HEK293T (cell line): ENCODE data around the gene SH3RF3.

Source experiments
- CTCF ChIA-PET: fragments of 350-600 bp; formaldehyde crosslinking; extraction: SDS; loops from one replicate; lab custom pipeline; 2021; ENCODE audit warnings: antibody characterized with exemption, inconsistent platforms; lab: Yijun Ruan, JAX
- POLR2A ChIA-PET: fragments of 350-600 bp; formaldehyde crosslinking; extraction: SDS; loops from one replicate; lab custom pipeline; 2020; ENCODE audit warnings: antibody characterized with exemption, inconsistent platforms; lab: Yijun Ruan, JAX
- DNase-seq: peaks from one replicate; pipeline ENCODE4 v3.0.0; 2012; ENCODE audit warnings: mixed read lengths; ENCODE audit errors: extremely low spot score
- ARNT ChIP-seq: fragments of 450-650 bp; IDR thresholded peaks from 2 replicates; pipeline ENCODE4 v1.6.1; 2017; ENCODE audit warnings: mild to moderate bottlenecking
- BHLHE40 ChIP-seq: fragments of 450-650 bp; IDR thresholded peaks from 2 replicates; pipeline ENCODE4 v1.6.1; 2016; ENCODE audit warnings: mild to moderate bottlenecking, moderate library complexity, borderline replicate concordance
- CTBP1 ChIP-seq: fragments of 450-650 bp; IDR thresholded peaks from 2 replicates; pipeline ENCODE4 v1.6.1; 2016; ENCODE audit warnings: borderline replicate concordance
- ELF4 ChIP-seq: fragments of 450-650 bp; IDR thresholded peaks from 2 replicates; pipeline ENCODE4 v1.6.1; 2017; ENCODE audit warnings: antibody characterized with exemption
- FOXA1 ChIP-seq: fragments of 450-650 bp; IDR thresholded peaks from 2 replicates; pipeline ENCODE4 v1.6.1; 2016; ENCODE audit warnings: mild to moderate bottlenecking
- FOXK2 ChIP-seq: fragments of 450-650 bp; IDR thresholded peaks from 2 replicates; pipeline ENCODE4 v1.6.1; 2016; ENCODE audit warnings: mild to moderate bottlenecking
- FOXM1 ChIP-seq: fragments of 450-650 bp; IDR thresholded peaks from 2 replicates; pipeline ENCODE4 v1.6.1; 2017; ENCODE audit warnings: mild to moderate bottlenecking, borderline replicate concordance
- HDGF ChIP-seq: fragments of 450-650 bp; IDR thresholded peaks from 2 replicates; pipeline ENCODE4 v1.6.1; 2017; ENCODE audit warnings: antibody characterized with exemption, borderline replicate concordance
- L3MBTL2 ChIP-seq: fragments of 450-650 bp; conservative IDR thresholded peaks from 2 replicates; pipeline ENCODE4 v1.6.1; 2016; ENCODE audit warnings: mild to moderate bottlenecking
- LEF1 ChIP-seq: fragments of 450-650 bp; IDR thresholded peaks from 2 replicates; pipeline ENCODE4 v1.6.1; 2017; ENCODE audit warnings: mild to moderate bottlenecking, borderline replicate concordance
- NFRKB ChIP-seq: fragments of 450-650 bp; IDR thresholded peaks from 2 replicates; pipeline ENCODE4 v1.6.1; 2016; ENCODE audit warnings: mild to moderate bottlenecking, moderate library complexity
- SP1 ChIP-seq: fragments of 450-650 bp; IDR thresholded peaks from 2 replicates; pipeline ENCODE4 v1.6.1; 2017
- SUZ12 ChIP-seq: fragments of 450-650 bp; IDR thresholded peaks from 2 replicates; pipeline ENCODE4 v1.6.1; 2016; ENCODE audit warnings: mild to moderate bottlenecking
- TARDBP ChIP-seq: fragments of 450-650 bp; IDR thresholded peaks from 2 replicates; pipeline ENCODE4 v1.6.1; 2016
- ZNF384 ChIP-seq: fragments of 450-650 bp; IDR thresholded peaks from 2 replicates; pipeline ENCODE4 v1.6.1; 2016
- TF ChIP-seq, protein P1 (sequence below): fragments of 450-650 bp; IDR thresholded peaks from 2 replicates; pipeline ENCODE4 v1.6.1; 2016

The SH3RF3 gene

DNA sequence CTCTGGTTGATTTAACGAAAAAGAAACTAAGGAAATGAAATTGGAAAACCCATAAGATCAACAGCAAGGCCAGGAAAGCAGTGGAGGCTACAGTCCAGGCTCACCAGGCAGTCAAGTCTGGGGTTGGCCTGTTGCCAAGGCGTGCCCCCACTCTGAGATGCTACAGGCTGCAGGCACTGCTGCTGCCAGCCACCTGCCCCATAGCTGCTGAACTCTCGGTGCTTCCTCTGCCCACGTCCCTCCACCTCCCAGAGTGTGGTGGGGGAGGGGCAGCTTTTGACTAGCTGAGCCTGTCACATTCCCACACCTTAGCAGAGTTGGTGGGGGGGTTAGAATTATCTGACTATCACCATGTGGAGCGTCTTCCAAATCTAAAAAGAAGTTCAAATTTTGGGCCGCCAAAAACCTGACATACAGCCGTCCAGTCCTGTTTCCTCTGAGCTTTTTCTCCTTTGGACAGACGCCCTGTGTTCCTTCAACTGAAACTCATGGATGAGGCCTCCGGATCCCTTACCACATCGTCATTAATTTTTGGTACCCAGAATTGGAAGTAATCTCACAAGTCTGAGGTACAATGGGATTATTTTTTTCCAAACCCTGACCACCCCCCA, 3.9 kb upstream of the SH3RF3 start:
- DNase-seq = no peak
- no peak for TF ChIP-seq FOXA1
- no peak for TF ChIP-seq ZNF384
- no peak for TF ChIP-seq FOXM1
- no peak for TF ChIP-seq SP1
- TF ChIP-seq TARDBP = no peak
- TF ChIP-seq LEF1 = no peak
- no peak for TF ChIP-seq L3MBTL2
- TF ChIP-seq BHLHE40 = no peak
- no peak for TF ChIP-seq CTBP1
- TF ChIP-seq NFRKB = no peak
- no peak for TF ChIP-seq FOXK2
- TF ChIP-seq, protein P1, sequence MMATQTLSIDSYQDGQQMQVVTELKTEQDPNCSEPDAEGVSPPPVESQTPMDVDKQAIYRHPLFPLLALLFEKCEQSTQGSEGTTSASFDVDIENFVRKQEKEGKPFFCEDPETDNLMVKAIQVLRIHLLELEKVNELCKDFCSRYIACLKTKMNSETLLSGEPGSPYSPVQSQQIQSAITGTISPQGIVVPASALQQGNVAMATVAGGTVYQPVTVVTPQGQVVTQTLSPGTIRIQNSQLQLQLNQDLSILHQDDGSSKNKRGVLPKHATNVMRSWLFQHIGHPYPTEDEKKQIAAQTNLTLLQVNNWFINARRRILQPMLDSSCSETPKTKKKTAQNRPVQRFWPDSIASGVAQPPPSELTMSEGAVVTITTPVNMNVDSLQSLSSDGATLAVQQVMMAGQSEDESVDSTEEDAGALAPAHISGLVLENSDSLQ = no peak
- TF ChIP-seq SUZ12 = no peak
- TF ChIP-seq ARNT = no peak
- ChIA-PET POLR2A (no interaction called here), CTCF (interaction anchor here (1.0 kb wide), 1 partner anchor 385 kb away, joined by 3 read pairs; no protein-coding TSS in a partner anchor)

DNA sequence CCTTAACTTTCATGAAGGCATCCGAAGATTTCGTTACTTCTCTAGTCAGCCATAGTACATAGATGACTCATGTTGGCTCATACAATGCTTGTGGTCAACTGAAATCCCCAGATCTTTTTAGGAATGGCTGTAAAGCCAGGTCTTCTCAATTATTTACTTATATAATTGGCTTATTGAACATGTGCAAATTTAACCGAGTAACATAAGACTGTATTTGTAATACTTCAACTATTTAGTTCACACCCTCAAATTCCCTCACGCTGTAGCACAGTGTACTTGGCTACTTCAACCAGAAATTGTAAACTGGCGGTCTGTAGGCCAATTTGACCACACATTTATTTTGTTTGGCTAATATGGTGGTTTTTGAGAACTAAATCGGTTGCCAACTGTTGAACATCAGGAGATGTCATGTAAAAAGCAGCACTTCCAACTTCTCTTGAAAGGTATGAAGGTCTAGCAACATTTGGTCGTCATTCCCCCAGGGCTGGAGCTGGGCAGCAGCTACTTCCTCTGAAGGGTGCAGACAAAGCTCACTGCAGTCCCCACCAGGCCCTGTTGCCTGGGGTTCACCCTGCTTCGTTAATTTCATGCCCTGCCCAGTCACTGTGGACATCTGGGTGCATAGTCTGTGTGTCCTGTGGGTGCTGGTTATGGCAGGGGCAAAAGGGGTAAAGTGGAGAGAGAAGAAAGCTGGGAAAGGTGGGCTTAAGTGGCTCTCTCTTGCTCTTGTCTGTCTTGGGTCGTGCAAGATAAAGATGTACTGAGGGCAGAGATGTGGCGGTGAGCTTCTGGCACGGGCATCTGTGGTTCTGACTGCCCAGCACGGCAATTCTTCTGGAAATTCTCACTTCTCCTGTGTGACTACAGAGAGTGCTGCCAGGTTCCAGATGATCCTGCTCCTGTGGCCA, 3.2 kb upstream of the SH3RF3 start:
- ChIA-PET POLR2A (interaction anchor here (0.9 kb wide), 1 partner anchor 385 kb away, joined by 5 read pairs; no protein-coding TSS in a partner anchor), CTCF (interaction anchor here (0.5 to 1.0 kb wide), 2 partner anchors 384 to 385 kb away, joined by 3 read pairs; no protein-coding TSS in a partner anchor)
- no peak for TF ChIP-seq TARDBP
- TF ChIP-seq, protein P1 = no peak
- no peak for TF ChIP-seq NFRKB
- no peak for TF ChIP-seq ZNF384
- TF ChIP-seq FOXM1 = no peak
- TF ChIP-seq ARNT = no peak
- no peak for TF ChIP-seq FOXA1
- no peak for TF ChIP-seq FOXK2
- no peak for TF ChIP-seq LEF1

DNA sequence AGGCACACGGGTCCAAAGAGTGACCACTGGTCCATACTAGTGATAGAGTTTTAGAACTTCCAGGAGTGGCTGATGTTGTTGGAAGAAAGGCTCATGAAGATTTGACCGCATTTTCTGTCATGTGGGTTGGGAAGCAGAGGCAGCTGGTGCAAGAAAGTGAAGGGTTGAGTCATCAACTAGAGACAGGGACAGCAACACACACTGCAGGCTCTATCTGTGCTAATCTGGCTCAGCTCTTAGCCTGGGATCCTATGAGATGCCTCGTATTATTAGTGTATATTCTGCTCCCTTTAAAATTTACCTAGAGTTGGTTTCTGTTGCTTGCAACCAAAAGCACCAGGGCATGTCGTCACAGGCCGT, 2.5 kb upstream of the SH3RF3 start:
- POLR2A ChIA-PET = interaction anchor here (0.9 kb wide), 1 partner anchor 384 kb away, joined by 5 read pairs; no protein-coding TSS in a partner anchor
- no peak for DNase-seq
- no peak for TF ChIP-seq HDGF
- TF ChIP-seq, protein P1 = no peak
- no peak for TF ChIP-seq ZNF384
- no peak for TF ChIP-seq SP1
- TF ChIP-seq SUZ12 = no peak
- TF ChIP-seq CTBP1 = no peak
- no peak for TF ChIP-seq BHLHE40
- TF ChIP-seq LEF1 = no peak
- TF ChIP-seq NFRKB = no peak
- no peak for TF ChIP-seq ARNT
- TF ChIP-seq TARDBP = no peak
- TF ChIP-seq ELF4 = no peak
- TF ChIP-seq FOXK2 = no peak
- TF ChIP-seq FOXA1 = no peak
- TF ChIP-seq L3MBTL2 = no peak
- TF ChIP-seq FOXM1 = no peak
- CTCF ChIA-PET = interaction anchor here (0.5 to 1.1 kb wide), 2 partner anchors 125 to 384 kb away, joined by 3 read pairs; no protein-coding TSS in a partner anchor

More for the DNA sequence above, 3.2 kb upstream of the SH3RF3 start:
- no peak for DNase-seq

DNA sequence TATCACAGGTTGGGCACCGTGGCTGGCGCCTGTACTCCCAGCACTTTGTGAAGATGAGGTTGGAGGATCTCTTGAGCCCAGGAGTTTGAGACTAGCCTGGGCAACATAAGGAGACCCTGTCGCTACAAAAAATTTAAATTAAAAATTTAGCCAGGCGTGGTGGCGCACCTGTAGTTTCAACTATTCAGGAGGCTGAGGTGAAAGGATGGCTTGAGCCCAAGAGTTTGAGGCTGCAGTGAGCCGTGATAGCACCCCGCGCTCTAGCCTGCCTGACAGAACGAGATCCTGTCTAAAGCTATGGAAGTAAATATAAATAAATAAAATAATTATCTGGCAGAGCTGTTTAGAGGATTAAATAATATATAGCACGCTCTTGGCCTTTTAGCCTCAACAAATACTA, 1.4 kb upstream of the SH3RF3 start:
- CTCF ChIA-PET = interaction anchor here (1.1 to 1.7 kb wide), 2 partner anchors 126 to 383 kb away, joined by 3 to 11 read pairs; no protein-coding TSS in a partner anchor
- POLR2A ChIA-PET = no interaction called here
- DNase-seq = no peak
- TF ChIP-seq ELF4 = no peak
- no peak for TF ChIP-seq FOXM1
- no peak for TF ChIP-seq ARNT
- no peak for TF ChIP-seq SUZ12
- TF ChIP-seq TARDBP = no peak
- TF ChIP-seq ZNF384 = no peak
- no peak for TF ChIP-seq SP1
- TF ChIP-seq BHLHE40 = no peak

DNA sequence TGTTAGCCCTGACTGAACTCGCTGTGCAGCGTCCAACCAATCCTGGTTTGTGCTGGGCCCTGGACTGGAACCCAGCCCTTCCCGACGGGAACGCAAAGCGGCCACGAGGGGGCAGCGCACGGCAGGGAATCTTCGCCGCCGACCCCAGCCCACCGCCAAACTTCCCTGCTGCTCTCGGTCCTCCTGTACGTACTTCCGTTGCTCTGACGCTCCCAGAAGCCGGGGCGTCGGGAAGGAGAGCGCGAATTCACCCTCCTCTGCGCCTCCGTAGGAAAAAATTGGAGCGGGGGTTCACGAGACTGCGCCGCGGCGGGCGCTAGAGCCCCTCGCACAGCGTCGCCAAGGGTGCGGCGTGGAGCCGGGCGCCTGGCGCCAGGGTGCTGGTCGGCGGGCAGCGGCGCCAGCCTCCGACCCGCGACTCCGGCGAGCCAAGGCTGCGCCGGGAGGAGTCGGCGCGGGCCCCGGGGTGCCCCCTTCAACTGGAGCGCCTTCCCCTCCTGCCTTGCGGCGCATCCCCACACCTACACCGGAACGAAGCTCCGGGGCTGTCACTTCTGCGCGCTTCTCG, 873 bp upstream of the SH3RF3 start:
- ChIA-PET CTCF (interaction anchor here (1.2 to 1.7 kb wide), 2 partner anchors 88 to 382 kb away, joined by 3 to 11 read pairs; no protein-coding TSS in a partner anchor), POLR2A (no interaction called here)
- TF ChIP-seq NFRKB (no peak), SUZ12 (no peak), CTBP1 (no peak), TARDBP (no peak), FOXA1 (no peak), FOXM1 (no peak), SP1 (no peak), ARNT (no peak)
- TF ChIP-seq, protein P1 = no peak
- DNase-seq = peak; percentile 92
